HepG2 (cell line): Measurements from ENCODE around the gene KLHL21. TPM values are rescaled to one million over a fixed set of nuclear protein-coding genes. Genes with fewer than 3 reads are reported as not detected.

ENCODE experiments used
- BRCA1 ChIP-seq: sonication (generic); formaldehyde crosslinking; IDR thresholded peaks from 2 replicates; pipeline ENCODE4 v1.4.0; 2020; ENCODE audit warnings: missing genetic modification reagents
- CBX1 ChIP-seq: IDR thresholded peaks from one replicate; pipeline ENCODE4 v1.6.1; 2016; ENCODE audit warnings: antibody characterized with exemption, low read depth
- ERF ChIP-seq: IDR thresholded peaks from 2 replicates; pipeline ENCODE4 v1.6.1; 2018; ENCODE audit warnings: missing biosample characterization, missing genetic modification reagents
- FOXA3 ChIP-seq: IDR thresholded peaks from 2 replicates; pipeline ENCODE4 v1.6.1; 2016; ENCODE audit warnings: missing genetic modification reagents, missing compliant biosample characterization
- GFI1 ChIP-seq: sonication (generic); formaldehyde crosslinking; IDR thresholded peaks from 2 replicates; pipeline ENCODE4 v1.5.0; 2020; ENCODE audit warnings: missing genetic modification reagents, mild to moderate bottlenecking, borderline replicate concordance
- GTF3A ChIP-seq: sonication (generic); formaldehyde crosslinking; conservative IDR thresholded peaks from 2 replicates; pipeline ENCODE4 v1.4.0; 2020; ENCODE audit warnings: mild to moderate bottlenecking, missing genetic modification reagents
- HMGA1 ChIP-seq: sonication (generic); formaldehyde crosslinking; conservative IDR thresholded peaks from 2 replicates; pipeline ENCODE4 v1.4.0; 2020; ENCODE audit warnings: missing genetic modification reagents
- IKZF5 ChIP-seq: IDR thresholded peaks from 2 replicates; pipeline ENCODE4 v1.6.1; 2018; ENCODE audit warnings: missing genetic modification reagents, mild to moderate bottlenecking, missing compliant biosample characterization
- KDM2A ChIP-seq: sonication (generic); formaldehyde crosslinking; IDR thresholded peaks from 2 replicates; pipeline ENCODE4 v1.4.0; 2020; ENCODE audit warnings: low read depth, missing genetic modification reagents, borderline replicate concordance
- MYC ChIP-seq: sonication (generic); formaldehyde crosslinking; IDR thresholded peaks from 2 replicates; pipeline ENCODE4 v1.9.0; 2021; ENCODE audit warnings: missing genetic modification reagents, borderline replicate concordance
- PAF1 ChIP-seq: IDR thresholded peaks from 2 replicates; pipeline ENCODE4 v1.6.1; 2016; ENCODE audit warnings: missing genetic modification reagents, missing compliant biosample characterization
- ZNF546 ChIP-seq: sonication (generic); formaldehyde crosslinking; conservative IDR thresholded peaks from 2 replicates; pipeline ENCODE4 v1.8.1; 2023; ENCODE audit warnings: mild to moderate bottlenecking, missing genetic modification reagents
- ZNF563 ChIP-seq: sonication (generic); formaldehyde crosslinking; IDR thresholded peaks from 2 replicates; pipeline ENCODE4 v1.8.0; 2022; ENCODE audit warnings: mild to moderate bottlenecking, moderate library complexity, missing genetic modification reagents
- ZNF652 ChIP-seq: IDR thresholded peaks from 2 replicates; pipeline ENCODE4 v1.6.1; 2016; ENCODE audit warnings: low read depth, borderline replicate concordance
- ZNF674 ChIP-seq: sonication (generic); formaldehyde crosslinking; IDR thresholded peaks from 2 replicates; pipeline ENCODE4 v1.5.0; 2020; ENCODE audit warnings: low read depth, mild to moderate bottlenecking, missing genetic modification reagents
- polyA plus RNA-seq, 8 experiments: library from polyadenylated mRNA; depleted of rRNA in 3 of 8; stranded (reverse) in 7 of 8; unstranded in 1 of 8; fragments of >200 nt; fragmentation: Illumina TruSeq in 4 of 8; extraction: Trizol in 4 of 8; gene quantifications; 2 replicates each; pipeline versions ENCODE4 v1.2.1 to v1.2.3, GENCODE V29; 2011 to 2016; ENCODE audit warnings: low read depth in 4 of 8, missing spikeins in 1 of 8, mixed read lengths in 1 of 8; ENCODE audit not compliant: insufficient read depth in 1 of 8
- total RNA-seq, 5 experiments: library from RNA; depleted of rRNA; stranded (reverse); fragments of >200 nt; fragmentation: Illumina TruSeq; extraction: Trizol; gene quantifications; 2 replicates each; pipeline ENCODE4 v1.2.3, GENCODE V29; 2016; ENCODE audit warnings: low read depth in 1 of 5
- TF ChIP-seq, protein P1 (sequence below): sonication (generic); formaldehyde crosslinking; IDR thresholded peaks from 2 replicates; pipeline ENCODE4 v1.5.1; 2020; ENCODE audit warnings: missing genetic modification reagents, mild to moderate bottlenecking, borderline replicate concordance
- TF ChIP-seq, protein P2 (sequence below): sonication (generic); formaldehyde crosslinking; conservative IDR thresholded peaks from 2 replicates; pipeline ENCODE4 v1.4.0; 2020; ENCODE audit warnings: missing genetic modification reagents
- TF ChIP-seq, protein P3 (sequence below): sonication (generic); formaldehyde crosslinking; IDR thresholded peaks from 2 replicates; pipeline ENCODE4 v1.9.0; 2022; ENCODE audit warnings: low read depth, missing genetic modification reagents
- TF ChIP-seq, protein P4 (sequence below): sonication (generic); formaldehyde crosslinking; IDR thresholded peaks from 2 replicates; pipeline ENCODE4 v1.5.0; 2020; ENCODE audit warnings: mild to moderate bottlenecking, low read depth, missing genetic modification reagents, borderline replicate concordance
- TF ChIP-seq, protein P5 (sequence below): sonication (generic); formaldehyde crosslinking; IDR thresholded peaks from 2 replicates; pipeline ENCODE4 v1.4.0; 2020; ENCODE audit warnings: missing genetic modification reagents

Gene KLHL21
- total and polyA plus RNA-seq, 2 of the 13 experiments (the other 11 are each of a cell fraction or from before 2014, with no cell fraction given) = 14.8 to 25.0 TPM

DNA sequence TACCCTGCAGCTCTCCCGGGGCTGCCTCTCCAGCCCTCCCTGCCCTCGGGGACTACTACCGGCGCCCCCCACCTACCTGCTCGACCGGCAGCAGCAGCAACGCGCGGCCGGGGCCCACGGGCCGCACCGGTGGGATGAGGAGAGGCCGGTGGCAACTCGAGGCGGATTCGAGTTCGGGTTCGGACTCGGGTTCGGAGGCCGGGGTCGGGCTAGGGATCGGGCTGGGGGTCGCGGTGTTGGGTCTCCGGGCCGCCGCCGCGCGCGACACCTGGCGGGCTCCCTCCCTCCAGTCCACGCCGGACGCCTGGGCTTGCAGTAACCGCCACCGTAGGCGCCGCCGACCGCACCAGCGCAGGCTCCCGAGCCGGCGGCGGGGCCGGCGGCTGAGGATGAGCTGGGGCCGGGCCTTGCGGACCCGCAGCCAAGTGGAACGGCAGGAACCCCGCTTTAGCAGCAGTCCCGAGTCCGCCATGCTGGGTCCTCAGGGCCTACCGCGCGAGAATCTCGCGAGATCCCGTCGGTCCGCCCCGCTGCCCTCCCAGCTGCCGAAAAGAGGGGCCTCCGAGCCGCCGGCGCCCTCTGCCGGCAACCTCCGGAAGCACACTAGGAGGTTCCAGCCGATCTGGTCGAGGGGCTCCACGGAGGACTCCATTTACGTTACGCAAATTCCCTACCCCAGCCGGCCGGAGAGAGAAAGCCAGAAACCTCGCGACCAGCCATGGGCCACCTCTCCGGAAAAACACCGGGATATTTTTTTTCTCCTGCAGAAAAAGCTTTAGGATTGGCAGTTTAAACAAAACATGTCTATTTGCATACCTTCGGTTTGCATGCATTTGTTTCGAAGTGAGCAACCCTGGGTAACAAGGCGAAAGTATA is 48.4 kb downstream of the KLHL21 start, which contains the start of gene NOL9 (continued):
- TF ChIP-seq, protein P1, sequence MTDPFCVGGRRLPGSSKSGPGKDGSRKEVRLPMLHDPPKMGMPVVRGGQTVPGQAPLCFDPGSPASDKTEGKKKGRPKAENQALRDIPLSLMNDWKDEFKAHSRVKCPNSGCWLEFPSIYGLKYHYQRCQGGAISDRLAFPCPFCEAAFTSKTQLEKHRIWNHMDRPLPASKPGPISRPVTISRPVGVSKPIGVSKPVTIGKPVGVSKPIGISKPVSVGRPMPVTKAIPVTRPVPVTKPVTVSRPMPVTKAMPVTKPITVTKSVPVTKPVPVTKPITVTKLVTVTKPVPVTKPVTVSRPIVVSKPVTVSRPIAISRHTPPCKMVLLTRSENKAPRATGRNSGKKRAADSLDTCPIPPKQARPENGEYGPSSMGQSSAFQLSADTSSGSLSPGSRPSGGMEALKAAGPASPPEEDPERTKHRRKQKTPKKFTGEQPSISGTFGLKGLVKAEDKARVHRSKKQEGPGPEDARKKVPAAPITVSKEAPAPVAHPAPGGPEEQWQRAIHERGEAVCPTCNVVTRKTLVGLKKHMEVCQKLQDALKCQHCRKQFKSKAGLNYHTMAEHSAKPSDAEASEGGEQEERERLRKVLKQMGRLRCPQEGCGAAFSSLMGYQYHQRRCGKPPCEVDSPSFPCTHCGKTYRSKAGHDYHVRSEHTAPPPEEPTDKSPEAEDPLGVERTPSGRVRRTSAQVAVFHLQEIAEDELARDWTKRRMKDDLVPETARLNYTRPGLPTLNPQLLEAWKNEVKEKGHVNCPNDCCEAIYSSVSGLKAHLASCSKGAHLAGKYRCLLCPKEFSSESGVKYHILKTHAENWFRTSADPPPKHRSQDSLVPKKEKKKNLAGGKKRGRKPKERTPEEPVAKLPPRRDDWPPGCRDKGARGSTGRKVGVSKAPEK (CRISPR knock-in tag) = no peak
- no peak for TF ChIP-seq ZNF674 (CRISPR knock-in tag)
- no peak for TF ChIP-seq GFI1 (CRISPR knock-in tag)
- TF ChIP-seq BRCA1 (CRISPR knock-in tag) = no peak
- no peak for TF ChIP-seq PAF1 (CRISPR knock-in tag)
- no peak for TF ChIP-seq HMGA1 (CRISPR knock-in tag)
- peak; percentile 84 for TF ChIP-seq CBX1
- TF ChIP-seq ZNF546 (CRISPR knock-in tag) = no peak
- TF ChIP-seq IKZF5 (CRISPR knock-in tag) = peak; percentile 93; the same call in 1 of the 2 replicates
- TF ChIP-seq GTF3A (CRISPR knock-in tag) = no peak
- peak; percentile 64; the same call in 1 of the 2 replicates for TF ChIP-seq ZNF563 (CRISPR knock-in tag)
- TF ChIP-seq KDM2A (CRISPR knock-in tag) = peak; percentile 93
- TF ChIP-seq ERF = peak; percentile 75
- TF ChIP-seq, protein P2, sequence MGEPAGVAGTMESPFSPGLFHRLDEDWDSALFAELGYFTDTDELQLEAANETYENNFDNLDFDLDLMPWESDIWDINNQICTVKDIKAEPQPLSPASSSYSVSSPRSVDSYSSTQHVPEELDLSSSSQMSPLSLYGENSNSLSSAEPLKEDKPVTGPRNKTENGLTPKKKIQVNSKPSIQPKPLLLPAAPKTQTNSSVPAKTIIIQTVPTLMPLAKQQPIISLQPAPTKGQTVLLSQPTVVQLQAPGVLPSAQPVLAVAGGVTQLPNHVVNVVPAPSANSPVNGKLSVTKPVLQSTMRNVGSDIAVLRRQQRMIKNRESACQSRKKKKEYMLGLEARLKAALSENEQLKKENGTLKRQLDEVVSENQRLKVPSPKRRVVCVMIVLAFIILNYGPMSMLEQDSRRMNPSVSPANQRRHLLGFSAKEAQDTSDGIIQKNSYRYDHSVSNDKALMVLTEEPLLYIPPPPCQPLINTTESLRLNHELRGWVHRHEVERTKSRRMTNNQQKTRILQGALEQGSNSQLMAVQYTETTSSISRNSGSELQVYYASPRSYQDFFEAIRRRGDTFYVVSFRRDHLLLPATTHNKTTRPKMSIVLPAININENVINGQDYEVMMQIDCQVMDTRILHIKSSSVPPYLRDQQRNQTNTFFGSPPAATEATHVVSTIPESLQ (CRISPR knock-in tag) = no peak
- no peak for TF ChIP-seq ZNF652 (CRISPR knock-in tag)
- peak; percentile 48 for TF ChIP-seq FOXA3 (CRISPR knock-in tag)
- TF ChIP-seq, protein P3, sequence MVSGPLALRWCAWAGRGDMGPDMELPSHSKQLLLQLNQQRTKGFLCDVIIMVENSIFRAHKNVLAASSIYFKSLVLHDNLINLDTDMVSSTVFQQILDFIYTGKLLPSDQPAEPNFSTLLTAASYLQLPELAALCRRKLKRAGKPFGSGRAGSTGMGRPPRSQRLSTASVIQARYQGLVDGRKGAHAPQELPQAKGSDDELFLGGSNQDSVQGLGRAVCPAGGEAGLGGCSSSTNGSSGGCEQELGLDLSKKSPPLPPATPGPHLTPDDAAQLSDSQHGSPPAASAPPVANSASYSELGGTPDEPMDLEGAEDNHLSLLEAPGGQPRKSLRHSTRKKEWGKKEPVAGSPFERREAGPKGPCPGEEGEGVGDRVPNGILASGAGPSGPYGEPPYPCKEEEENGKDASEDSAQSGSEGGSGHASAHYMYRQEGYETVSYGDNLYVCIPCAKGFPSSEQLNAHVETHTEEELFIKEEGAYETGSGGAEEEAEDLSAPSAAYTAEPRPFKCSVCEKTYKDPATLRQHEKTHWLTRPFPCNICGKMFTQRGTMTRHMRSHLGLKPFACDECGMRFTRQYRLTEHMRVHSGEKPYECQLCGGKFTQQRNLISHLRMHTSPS (CRISPR knock-in tag) = no peak
- TF ChIP-seq, protein P4, sequence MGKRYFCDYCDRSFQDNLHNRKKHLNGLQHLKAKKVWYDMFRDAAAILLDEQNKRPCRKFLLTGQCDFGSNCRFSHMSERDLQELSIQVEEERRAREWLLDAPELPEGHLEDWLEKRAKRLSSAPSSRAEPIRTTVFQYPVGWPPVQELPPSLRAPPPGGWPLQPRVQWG (CRISPR knock-in tag) = no peak
- TF ChIP-seq, protein P5, sequence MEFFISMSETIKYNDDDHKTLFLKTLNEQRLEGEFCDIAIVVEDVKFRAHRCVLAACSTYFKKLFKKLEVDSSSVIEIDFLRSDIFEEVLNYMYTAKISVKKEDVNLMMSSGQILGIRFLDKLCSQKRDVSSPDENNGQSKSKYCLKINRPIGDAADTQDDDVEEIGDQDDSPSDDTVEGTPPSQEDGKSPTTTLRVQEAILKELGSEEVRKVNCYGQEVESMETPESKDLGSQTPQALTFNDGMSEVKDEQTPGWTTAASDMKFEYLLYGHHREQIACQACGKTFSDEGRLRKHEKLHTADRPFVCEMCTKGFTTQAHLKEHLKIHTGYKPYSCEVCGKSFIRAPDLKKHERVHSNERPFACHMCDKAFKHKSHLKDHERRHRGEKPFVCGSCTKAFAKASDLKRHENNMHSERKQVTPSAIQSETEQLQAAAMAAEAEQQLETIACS (CRISPR knock-in tag) = no peak
- TF ChIP-seq MYC = peak; percentile 81; the same call in 1 of the 2 replicates
